ELF-1 (cell line): ENCODE measurements around the gene UBR2.
"Not testable (repeated sequence)": the region's sequence is repeated elsewhere in the genome, so short reads cannot be mapped to it uniquely, and the experiment has no call there.

ENCODE experiments used
- DNase-seq: peaks from one replicate; pipeline ENCODE4 v3.0.0-alpha.2; 2016; ENCODE audit warnings: low read depth, low spot score

Gene UBR2

DNA sequence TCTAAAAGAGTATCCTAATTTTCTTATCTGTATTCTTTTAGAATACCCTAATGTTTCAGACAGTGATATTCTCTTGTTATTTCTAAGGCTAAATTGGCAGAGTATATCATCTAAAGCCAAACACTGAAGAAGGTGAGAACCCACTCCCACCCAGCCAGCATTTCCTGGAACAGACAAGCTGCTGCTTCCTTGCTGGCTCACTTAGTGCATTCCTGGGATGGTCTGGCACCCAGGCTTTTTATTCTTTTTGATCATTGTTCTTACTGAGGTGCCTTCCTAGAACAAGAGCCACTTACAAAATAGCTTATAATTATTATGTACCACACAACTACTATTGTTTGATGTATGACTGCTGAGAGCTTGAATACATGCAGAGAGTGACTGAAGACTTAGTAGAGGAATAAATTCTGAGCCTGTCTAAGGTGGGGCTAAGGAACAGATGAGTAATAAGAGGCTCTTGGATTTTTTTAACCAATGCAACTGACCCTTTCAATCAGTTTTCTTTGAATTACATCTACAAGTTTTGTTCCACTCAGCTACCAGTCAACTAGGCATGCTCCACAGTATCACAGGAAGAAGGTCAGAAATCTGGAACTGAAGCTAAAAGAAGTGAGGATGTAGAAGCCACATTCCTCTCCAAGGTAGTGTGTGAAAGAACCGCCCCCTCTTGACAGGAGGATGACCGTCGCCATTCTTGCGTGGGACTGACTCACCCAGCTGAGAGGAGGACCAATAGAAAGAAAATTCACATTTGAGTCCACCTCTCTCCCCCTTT is 128.5 kb downstream of the UBR2 start:
- no peak for DNase-seq

DNA sequence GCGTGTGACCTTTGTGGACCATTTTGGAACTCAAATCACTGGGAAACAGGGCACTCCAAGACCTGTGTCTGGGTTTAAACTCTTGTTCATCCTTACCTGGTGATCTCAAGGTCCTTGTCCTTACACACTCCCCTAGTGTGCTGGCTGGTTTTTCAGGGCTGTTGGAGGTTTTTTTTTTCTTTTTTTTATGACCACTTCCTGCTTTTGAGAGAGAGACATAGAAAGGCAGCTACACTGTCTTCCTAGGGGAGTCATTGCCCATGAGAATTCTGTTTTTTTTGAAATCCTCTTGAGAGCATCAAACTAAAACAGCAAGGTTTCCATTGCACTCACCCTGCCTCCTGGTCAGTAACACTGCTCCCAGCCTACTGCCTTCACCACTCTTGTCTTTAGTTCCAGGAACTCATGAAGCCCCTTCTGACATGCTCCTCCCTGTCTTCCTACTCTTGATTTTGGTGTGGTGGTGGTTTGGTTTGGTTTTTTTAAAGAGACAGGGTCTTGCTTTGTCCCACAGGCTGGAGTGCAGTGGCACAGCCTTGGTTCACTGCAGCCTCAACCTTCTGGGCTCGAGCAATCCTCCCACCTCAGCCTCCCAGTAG is 130.0 kb downstream of the UBR2 start:
- no peak for DNase-seq

DNA sequence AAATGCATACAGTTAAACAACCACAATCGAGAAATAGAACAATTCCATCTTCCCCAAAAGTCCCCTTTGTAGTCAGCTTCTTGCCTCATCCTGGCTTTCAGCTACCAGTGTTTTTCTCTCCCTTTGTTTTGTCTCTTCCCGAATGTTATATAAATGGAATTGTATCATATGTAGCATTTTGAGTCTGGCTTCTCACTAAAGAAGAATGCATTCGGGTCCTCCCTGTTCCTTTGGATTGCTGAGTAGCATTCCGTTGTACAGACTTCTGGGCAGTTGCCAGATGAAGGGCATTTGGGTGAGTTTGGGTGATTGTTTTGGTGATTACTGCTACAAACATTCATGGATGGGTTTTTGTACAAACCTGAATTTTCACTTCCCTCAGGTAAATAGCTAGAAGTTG is 130.8 kb downstream of the UBR2 start:
- no peak for DNase-seq

DNA sequence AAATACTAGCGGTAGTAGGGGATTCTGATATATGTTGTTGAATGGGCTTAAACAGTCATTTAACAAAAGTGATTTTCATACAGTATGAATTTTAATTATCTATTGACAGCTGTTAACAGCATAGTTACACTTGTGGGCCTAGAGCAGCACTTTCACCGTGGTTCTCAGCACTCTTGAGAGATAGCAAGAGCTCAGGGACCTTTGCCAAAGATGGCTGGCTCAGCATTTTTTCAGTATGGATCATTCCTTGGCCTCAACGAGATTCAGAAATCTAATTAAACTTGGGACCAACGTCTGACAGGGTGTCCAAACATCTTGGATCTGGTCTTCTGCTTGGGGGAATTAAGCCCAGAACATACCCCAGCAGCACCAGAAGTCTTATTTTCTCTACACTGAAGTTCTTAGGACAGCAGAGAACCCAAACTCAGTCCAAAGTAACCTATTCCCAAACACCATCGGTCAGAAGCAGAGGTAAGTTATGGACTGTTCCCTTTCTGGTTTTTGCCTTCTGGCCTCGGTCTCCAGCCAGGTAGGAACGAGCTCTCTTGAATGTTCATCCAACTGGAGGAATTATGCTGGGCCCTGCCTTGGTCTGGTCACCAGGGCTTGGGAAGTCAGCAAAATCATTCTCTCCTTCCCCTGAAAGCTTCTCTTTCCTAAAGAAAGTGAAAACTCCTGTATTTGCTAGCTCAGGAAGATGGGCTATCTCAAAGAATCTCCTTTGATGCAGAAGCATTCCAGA is 132.9 kb downstream of the UBR2 start:
- no peak for DNase-seq

DNA sequence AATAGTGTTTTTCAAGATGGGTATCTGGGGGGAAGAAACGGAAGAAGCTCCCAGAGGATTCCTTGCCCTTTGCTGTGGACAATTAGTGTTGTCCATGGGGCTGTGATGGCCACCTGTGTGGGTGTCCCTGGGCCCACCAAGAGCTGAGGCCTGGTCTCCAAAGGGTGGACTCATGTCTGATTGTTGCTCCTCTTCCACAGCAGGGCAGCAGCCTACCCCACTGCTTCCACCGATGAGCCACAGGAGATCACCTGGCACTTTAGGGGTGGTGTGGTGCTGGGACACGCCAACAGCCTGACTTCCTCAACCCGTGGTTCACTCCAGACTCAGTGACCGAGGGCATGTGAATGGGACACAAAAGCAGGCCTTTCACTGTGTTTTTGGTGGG is 133.4 kb downstream of the UBR2 start:
- no peak for DNase-seq

DNA sequence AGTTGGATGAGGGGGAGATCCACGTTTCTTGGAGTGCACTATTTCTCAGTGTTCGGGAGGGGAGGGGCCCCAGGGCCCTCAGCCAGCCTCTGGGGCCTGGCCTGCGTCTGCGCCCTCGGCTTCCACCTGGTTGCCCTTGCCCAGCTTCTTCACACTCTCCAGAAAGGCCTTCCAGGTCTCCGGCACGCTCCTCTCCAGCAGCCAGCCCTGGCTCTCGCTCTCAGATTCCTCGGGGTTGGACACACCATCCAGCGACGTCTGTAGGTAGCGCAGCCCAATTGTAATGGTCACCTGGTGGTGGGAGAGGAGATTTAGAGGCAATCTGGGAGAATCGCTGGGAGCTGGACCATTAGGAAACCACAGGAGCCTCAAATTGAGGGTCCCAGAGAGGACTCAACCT is 134.4 kb downstream of the UBR2 start:
- DNase-seq, result no peak

DNA sequence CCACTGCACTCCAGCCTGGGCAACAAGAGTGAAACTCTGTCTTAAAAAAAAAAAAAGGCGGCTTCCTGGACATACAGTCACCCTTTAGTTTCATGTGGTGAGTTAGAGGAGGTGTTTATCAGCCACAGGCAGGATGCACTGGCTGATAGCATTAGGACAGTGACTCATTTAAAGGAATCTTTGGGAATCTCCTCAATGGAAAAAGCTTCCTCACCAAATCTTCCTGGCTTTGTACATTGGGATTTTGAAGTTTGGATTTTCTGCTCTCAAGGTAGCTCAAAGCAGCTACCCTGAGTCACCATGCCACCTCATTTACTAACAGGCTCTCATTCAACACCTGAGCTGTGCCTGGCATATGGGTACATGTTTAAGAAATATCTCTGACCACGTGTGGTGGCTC is 138.4 kb downstream of the UBR2 start:
- peak; percentile 46 for DNase-seq

DNA sequence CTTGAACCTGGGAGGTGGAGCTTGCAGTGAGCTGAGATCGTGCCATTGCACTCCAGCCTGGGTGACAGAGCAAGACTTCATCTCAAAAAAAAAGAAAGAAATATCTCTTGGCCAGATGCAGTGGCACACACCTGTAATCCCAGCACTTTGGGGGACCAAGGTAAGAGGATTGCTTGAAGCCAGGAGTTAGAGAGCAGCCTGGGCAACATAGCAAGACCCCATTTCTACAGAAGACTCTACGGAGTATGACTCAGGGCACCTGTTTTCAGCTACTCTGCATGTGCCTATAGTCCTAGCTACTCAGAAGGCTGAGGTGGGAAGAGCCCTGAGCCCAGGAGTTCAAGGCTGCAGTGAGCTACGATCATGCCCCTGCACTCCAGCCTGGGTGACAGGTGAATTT is 139.0 kb downstream of the UBR2 start:
- DNase-seq, result not testable (repeated sequence)

DNA sequence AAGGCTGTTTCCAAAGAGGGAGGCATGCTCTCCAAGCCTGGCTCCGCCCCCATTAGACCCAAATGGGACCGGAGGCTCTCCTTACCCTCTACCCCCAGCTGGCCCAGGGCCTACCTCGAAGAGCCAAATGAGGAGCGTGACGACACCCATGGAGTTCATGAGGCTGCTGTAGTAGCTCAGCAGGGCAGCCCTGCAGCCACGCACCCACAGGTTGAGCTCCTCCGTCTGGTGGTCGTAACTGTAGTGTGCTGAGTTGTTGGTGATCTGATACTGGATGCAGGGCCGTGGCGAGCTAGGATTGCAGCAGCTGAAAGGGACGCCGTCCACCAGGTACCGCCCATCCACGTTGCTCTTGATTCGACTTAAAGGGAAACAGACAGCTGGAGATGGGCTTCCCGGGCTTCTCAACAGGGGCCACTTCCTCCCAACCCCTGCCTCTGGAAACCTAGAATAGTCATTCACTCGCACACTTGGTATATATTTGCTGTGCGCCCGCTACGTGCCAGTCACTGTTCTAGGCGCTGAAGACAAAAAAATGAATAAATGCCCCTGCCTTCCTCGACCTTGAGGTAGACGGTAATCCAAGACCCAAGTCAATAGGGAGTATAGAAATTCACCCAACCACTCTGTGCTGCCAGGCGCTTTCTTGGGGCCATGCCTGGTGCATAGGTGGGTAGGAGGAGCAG is 140.6 kb downstream of the UBR2 start:
- peak; percentile 77 for DNase-seq

DNA sequence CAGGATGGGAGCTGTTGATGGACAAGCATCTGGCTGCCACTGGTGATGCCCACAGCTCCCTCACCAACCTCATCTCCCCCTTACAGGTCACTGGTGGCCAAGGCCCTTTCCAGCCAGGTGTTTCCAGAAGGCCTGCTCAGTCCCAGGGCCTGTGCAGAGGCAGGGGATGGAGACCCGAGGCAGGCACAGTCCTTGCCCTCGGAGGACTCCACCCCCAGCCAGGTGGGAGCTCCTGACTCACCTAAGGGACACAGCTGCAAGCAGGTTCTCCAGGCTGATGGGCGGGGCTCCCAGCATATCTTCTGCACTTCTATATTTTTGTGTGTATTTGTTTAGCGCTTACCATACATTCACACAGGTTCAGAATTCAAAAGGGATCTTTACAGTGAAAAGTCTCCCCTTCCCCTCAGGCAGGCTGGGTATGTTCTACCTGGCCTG is 141.1 kb downstream of the UBR2 start:
- no peak for DNase-seq

GRCh38 chr6:42707595-42707994 is 143.8 kb downstream of the UBR2 start:
- no peak for DNase-seq

GRCh38 chr6:42708096-42708495 is 144.3 kb downstream of the UBR2 start:
- DNase-seq, result no peak

DNA sequence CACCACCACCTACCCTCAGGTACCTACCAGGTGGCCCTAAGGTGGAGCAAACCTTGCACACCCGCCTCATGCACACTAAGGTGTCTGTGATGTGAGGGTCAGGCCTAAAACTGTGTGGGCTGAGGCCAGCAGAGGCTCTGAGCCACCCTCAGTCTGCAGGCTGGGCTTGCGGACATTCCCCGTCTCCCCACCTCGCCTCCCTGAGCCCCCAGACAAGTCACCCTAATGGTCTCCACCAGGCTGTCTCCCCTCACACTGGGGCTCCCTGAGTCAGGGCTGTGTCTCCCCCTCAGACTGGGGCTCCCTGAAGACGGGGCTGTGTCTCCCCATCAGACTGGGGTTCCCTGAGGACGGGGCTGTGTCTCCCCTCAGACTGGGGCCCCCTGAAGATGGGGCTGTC is 146.0 kb downstream of the UBR2 start:
- no peak for DNase-seq

- peak; percentile 79 for DNase-seq
Observed at GRCh38 chr6:42710316-42710715, 146.5 kb downstream of the UBR2 start.

- no peak for DNase-seq
Observed at GRCh38 chr6:42711930-42712329, 148.1 kb downstream of the UBR2 start.

GRCh38 chr6:42714098-42714761 is 150.4 kb downstream of the UBR2 start:
- DNase-seq, result no peak

- no peak for DNase-seq
Observed at GRCh38 chr6:42715871-42716270, 152.0 kb downstream of the UBR2 start.

DNA sequence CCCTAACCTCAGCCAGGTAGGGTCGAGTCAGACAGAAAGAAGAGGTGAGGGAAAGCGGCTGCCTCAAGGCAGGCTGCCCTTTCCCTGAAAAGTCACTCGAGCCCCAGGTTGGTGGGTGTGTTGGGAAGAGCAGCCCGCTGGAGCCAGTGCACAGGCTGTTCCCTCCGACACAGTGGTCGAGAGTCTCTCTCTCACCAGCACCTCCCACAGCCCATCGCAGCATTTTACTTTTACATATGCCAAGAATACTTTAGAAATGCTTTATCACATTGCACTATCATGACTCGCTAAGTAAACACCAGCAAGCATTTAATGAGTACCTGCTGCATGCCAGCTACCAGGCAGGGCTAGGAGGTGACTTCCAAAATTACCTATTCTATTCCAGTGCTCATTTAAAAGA is 156.9 kb downstream of the UBR2 start:
- DNase-seq, result no peak

DNA sequence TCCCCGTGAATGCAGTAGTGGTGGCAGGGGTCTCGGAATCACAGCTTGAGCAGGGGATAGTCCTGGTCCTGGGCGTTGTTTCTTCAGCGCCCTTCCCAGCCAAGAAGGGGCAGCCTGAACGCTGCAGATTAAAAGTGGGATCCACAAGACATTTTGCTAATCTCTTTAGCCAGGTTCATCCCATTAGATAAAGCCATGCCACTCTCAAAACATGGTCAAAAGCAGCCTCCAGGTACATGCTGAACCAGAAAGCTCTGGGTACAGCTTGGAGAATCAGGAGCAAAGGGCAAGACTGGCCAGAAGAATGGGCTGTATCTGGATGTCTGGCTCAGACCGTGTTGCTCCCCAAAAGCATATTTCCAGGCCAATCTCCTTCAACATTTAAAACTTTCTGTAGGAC is 158.7 kb downstream of the UBR2 start, which contains the start of gene PRPH2:
Gene PRPH2 (minus strand): TSS at position 101 of the 400 bp plus-strand sequence. CDS start 263 bp downstream, outside the sequence.
- no peak for DNase-seq

- no peak for DNase-seq
Observed at GRCh38 chr6:42724825-42725224, 161.0 kb downstream of the UBR2 start.

DNA sequence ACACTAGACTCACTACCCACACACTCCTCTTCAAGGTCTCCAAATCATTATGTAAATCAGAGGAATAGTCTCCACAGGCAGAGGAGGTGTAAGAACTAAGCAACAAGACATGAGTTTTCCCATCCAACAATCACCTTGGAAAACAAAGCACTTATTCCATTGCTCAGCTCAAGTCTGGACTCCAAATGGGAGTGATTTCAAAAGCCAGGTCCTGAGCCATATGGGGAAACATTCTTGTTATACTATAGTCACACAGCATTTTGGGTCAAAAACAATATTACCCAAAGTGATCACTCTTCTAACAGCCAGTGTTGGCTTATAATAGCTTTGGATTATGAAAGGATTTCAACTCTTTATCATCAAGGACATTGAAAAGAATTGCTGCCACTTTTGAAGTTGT is 162.2 kb downstream of the UBR2 start:
- no peak for DNase-seq
